Measurements from ENCODE around the gene TEKTIP1. TPM values are rescaled to one million over a fixed set of nuclear protein-coding genes. Genes with fewer than 3 reads are reported as not detected.
"Not testable (repeated sequence)": the region's sequence is repeated elsewhere in the genome, so short reads cannot be mapped to it uniquely, and the experiment has no call there.

Gene TEKTIP1
- polyA plus RNA-seq, 1 donor = 4.5 TPM

DNA sequence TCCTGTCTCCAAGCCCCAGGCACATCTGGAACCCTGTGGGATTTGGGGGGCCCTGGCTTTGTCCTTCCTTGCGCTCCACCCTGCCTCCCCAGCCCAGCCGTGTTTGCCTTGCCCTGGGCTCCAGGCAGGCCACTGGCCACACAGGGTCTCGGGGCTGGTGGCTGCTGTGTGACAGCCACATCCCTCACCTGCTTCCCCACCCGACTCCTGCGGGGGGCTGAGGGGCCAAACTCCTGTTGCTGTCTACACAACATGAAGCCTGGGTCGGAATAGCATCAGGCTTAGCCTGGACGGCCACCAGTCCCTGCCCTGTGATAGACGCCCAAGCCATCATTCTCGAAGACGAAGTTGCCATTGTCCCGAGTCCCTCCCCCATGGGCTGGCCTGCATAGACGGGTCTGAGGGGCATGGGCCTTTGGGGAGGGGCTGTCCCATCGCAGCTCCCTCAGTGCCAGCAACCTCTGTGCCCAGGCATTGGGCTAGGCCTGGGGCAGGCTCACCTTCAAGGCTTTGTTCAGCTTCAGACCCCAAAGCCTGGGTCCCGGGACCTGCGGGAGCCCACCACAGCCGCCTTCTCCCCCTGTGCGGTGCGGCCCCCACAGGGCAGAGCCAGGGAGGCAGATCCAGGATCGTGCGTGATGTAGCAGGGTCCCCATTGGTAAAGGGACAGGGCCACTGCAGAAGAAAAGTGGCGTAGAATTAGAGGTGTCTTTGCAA is 15.5 kb upstream of the TEKTIP1 start:
- no peak for DNase-seq (ENCODE audit: low read depth)

DNA sequence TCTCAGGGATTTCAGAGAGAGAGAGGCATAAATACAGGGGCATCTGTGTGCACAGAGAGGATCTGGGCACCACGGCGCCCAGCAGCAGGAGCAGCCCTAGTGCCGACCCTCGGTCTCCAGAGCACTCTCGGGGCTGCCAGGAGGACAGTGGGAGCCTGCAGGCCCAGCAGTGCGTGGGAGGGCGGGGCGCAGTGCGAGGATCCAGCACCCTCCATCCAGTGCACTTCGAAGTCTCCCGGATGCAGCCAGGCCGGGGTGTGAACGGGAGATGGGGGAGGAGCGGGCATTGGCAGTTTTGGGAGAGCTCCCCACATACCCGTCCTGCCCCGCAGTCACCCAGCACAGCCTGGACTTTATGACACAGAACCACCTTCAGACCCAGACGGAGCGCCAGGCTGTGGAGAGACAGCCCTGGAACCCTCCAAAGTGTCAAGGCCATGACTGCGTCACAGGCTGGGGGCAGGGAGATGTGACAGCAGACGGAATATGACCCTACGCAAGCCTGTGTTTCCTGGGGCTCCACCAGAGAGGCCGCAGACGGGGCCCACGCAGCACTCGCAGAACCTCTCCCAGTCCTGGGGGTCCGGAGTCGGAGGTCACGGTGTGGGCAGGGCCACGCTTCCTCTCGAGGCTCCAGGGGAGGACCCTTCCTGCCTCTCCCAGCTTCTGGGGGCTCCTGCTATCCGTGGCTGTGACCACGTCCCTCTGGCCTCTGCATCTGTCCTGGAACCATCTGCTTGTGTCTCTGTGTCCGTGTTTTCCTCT is 14.7 kb upstream of the TEKTIP1 start:
- no peak for DNase-seq (ENCODE audit: low read depth)

DNA sequence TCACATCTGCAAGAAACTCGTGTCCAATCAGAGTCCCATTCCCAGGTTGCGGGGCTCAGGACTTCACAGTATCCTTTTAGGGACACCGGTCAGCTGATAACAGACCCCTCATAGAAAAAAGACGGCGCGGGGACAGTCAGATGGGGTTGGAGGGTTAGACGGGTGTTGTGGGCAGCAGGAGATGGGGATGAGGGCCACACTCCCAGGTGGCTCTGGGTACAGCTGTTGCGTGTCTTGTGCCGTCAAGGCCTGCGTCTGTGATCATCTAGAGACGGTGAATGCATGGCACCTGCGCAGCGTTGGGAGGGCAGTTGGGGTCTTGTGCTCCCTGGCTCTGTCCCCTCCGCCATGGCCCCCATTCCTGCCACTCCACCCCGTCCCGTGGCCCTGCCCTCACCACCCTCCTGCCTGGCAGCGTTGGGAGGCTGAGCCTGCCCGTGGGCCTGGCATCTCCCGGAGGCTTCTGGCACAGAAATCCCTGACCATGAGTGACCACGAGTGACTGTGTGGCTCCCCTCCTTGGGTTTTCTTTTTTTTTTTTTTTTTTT is 14.0 kb upstream of the TEKTIP1 start:
- no peak for DNase-seq (ENCODE audit: low read depth)

DNA sequence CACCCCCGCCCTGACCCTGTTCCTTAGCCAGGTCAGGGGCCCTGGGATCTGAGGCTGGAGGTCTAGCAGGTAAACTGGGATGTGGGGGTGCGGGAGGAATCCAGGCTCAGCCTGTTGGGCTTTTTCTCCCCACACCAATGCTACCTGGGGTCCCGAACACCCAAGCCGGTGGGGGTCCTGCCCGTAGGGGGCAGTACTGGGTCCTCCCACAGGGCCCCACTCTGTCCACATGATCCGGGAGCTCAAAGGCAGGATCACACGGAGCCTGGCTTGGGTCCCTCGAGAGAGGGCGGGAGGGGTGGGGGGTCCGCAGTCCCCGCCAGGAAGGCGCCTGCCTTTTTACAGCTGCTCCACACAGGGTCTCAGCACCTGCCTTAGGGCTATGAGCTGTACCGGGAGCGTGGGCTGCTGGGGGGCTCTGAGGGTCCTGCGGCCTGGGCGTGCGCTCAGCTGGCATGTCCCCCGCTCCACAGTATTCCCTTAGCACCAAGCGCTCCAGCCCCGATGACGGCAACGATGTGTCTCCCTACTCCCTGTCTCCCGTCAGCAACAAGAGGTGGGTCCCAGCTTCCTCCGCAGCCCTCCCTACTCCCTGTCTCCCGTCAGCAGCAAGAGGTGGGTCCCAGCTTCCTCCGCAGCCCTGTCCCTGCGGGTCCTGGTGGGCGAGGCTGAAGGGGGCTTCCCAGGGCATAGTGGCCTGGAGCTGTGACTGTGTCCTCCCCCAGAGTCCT is 12.3 kb upstream of the TEKTIP1 start:
- no peak for DNase-seq (ENCODE audit: low read depth)

DNA sequence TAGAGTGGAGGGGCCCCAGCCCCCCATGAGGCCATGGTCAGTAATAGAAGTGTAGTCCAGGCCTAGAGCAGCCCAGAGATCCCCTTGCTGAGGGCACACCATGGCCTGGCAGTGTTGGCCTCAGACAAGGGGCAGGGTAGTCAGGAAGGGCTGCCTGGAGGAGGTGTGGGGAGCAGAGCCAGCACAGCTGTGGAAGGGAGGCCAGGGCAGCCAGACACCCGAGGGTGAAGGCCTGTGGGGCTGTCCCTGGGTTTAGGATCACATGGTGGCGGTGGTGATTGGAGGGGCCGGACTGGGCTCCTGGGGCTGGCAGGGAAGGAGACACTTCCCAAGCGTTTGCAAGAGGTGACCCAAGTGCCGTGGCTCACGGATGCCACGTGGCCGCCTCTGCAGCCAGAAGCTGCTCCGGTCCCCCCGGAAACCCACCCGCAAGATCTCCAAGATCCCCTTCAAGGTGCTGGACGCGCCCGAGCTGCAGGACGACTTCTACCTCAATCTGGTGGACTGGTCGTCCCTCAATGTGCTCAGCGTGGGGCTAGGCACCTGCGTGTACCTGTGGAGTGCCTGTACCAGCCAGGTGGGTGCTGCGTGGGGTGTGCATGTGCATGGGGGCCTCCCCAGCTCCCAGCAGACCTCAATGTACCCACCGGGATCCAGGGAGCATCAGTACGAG is 11.6 kb upstream of the TEKTIP1 start:
- no peak for DNase-seq (ENCODE audit: low read depth)

DNA sequence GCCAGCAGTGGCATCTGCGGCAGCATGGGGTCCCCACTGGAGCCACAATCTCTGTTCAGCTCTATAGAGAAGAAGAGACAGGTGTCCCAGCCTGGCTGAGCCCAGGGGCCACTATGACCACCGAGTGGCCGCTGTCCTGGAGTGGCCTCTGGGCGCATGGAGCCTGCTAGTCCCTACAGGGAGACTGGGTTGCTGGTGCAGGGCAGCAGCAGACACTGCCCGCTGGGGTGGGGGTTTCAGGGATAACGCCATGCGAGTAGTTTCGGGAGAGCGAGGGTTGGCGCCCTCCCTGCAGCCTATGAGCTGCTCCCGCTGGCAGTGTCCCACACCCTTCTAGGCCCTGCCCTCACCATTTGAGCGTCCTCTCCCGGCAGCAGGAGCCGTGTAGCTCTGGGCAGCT is 10.9 kb upstream of the TEKTIP1 start:
- DNase-seq (ENCODE audit: low read depth) = no peak

DNA sequence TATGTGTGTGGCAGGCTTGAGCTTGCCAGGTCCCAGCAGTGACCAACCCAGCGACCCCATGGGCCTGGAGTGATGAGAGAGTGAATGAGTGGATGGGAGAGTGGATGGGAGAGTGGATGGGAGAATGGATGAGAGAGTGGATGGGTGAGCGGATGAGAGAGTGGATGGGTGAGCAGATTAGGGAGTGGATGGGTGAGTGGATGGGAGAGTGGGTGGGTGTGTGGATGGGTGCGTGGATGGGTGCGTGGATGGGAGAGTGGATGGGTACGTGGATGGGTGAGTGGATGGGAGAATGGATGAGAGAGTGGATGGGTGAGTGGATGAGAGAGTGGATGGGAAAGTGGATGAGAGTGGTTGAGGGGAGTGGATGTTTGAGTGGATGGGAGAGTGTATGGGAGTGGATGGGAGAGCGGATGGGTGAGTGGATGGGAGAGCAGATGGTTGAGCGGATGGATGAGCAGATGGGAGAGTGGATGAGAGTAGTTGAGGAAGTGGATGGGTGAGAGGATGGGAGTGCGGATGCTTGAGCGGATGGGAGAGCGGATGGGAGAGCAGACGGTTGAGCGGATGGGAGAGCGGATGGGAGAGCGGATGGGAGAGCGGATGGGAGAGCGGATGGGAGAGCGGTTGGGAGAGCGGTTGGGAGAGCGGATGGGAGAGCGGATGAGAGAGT is 10.3 kb upstream of the TEKTIP1 start:
- DNase-seq (ENCODE audit: low read depth) = no peak

DNA sequence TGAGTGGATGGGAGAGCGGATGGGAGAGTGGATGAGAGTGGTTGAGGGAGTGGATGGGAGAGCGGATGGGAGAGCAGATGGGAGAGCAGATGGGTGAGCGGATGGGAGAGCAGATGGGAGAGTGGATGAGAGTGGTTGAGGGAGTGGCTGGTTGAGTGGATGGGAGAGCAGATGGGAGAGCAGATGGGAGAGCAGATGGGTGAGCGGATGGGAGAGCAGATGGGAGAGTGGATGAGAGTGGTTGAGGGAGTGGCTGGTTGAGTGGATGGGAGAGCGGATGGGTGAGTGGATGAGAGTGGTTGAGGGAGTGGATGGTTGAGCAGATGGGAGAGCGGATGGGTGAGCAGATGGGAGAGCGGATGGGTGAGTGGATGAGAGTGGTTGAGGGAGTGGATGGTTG is 9.7 kb upstream of the TEKTIP1 start:
- not testable (repeated sequence) for DNase-seq (ENCODE audit: low read depth)

DNA sequence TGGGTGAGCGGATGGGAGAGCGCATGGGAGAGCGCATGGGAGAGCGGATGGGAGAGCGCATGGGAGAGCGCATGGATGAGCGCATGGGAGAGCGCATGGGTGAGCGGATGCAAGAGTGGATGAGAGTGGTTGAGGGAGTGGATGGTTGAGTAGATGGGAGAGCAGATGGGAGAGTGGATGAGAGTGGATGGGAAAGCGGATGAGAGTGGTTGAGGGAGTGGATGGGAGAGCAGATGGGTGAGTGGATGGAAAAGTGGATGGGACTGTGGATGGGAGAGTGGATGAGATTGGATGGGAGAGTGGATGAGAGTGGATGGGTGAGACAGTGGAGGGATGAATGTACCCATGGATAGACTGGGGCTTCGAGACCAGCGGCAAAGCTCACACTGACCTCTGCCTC is 8.6 kb upstream of the TEKTIP1 start:
- no peak for DNase-seq (ENCODE audit: low read depth)

DNA sequence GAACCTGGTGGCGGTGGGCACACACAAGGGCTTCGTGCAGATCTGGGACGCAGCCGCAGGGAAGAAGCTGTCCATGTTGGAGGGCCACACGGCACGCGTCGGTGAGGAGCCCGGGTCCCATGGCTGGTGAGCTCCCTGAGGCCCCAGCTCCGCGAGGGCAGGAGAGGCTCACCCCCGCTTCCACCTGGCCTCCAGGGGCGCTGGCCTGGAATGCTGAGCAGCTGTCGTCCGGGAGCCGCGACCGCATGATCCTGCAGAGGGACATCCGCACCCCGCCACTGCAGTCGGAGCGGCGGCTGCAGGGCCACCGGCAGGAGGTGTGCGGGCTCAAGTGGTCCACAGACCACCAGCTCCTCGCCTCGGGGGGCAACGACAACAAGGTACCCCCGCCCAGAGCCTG is 7.3 kb upstream of the TEKTIP1 start:
- no peak for DNase-seq (ENCODE audit: low read depth)

DNA sequence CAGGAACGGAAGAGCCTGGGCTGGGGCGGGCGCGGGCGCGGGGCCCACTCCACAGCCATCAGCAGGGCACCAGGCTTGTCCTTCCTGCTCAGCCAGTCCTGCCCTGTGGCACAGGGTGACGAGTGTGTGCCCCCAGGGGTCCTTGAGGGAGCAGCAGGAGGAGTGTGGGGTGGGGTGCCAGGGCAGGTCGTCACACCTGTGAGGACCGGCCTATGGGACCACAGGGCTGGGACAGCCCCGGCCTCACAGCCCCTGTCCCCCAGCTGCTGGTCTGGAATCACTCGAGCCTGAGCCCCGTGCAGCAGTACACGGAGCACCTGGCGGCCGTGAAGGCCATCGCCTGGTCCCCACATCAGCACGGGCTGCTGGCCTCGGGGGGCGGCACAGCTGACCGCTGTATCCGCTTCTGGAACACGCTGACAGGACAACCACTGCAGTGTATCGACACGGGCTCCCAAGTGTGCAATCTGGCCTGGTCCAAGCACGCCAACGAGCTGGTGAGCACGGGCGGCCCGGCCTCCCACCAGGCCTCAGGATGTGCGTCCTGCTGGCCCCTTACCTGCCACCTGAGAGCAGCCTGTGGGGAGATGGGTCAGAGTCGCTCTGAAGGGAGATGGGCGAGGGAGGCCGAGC is 6.7 kb upstream of the TEKTIP1 start:
- no peak for DNase-seq (ENCODE audit: low read depth)

DNA sequence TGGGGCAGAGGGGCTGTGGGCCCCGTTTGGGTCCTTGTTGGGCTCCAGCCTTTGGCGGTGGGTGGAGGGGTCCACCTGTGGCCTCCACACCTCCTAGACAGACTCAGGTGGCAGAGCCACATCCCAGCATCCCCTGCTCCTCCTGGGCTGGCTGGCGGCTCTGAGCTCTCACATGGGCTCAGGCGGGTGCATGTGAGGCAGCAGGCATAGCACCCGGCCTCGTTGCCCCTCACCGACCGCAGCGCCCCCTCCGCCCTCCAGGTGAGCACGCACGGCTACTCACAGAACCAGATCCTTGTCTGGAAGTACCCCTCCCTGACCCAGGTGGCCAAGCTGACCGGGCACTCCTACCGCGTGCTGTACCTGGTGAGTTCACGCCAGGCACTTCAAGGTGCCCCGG is 5.9 kb upstream of the TEKTIP1 start:
- no peak for DNase-seq (ENCODE audit: low read depth)

DNA sequence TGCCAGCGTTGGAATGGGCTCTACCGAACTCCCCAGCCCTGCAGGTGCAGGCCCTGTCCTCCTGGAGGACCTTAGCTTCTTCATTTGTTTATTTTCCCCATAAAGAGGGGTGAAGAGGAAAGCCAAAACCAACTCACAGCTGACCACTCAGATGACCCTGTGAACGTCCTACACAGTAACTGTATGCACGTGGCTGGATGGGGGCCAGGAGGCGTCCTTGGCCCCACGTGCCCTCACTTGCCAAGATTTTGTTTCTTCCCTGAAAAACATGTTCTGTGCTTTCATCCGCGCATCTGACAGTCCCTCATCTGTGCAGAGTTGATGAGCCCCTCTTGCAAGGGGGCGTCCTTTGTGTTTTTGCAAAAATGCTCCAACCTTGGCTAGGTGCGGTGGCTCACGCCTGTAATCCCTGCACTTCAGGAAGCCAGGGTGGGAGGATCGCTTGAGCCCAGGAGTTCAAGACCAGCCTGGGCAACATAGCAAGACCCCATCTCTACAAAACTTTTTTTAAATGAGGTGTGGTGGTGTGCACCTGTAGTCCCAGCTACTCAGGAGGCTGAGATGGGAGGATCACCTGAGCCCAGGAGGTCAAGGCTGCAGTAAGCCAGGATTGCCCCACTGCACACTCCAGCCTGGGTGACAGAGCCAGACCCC is 5.3 kb upstream of the TEKTIP1 start:
- no peak for DNase-seq (ENCODE audit: low read depth)

DNA sequence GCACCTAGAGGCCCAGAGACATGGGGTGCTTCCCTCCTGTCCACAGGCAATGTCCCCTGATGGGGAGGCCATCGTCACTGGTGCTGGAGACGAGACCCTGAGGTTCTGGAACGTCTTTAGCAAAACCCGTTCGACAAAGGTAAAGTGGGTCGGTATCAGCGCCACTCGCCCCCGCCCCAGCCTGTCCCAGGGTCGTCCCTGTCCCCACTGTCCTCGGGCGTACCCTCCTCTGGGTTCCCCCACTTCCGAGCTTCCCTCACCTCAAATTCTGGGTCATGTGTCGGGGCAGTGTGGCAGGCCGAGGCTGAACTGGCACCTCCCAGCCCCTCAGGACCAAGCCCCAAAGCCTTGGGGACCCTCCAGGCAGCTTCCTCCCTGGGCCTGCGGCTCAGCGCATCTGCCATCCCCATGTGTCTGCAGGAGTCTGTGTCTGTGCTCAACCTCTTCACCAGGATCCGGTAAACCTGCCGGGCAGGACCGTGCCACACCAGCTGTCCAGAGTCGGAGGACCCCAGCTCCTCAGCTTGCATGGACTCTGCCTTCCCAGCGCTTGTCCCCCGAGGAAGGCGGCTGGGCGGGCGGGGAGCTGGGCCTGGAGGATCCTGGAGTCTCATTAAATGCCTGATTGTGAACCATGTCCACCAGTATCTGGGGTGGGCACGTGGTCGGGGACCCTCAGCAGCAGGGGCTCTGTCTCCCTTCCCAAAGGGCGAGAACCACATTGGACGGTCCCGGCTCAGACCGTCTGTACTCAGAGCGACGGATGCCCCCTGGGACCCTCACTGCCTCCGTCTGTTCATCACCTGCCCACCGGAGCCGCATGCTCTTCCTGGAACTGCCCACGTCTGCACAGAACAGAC is 4.4 kb upstream of the TEKTIP1 start:
- DNase-seq (ENCODE audit: low read depth) = no peak

DNA sequence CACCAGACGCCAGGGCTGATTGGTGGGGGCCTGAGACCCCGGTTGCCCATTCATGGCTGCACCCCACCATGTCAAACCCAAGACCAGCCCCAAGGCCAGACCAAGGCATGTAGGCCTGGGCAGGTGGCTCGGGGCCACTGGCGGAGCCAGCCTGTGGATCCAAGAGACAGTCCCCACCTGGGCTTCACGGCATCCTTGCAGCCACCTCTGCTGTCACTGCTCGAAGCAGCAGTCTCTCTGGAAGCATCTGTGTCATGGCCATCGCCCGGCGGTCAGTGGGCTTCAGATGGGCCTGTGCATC is 3.8 kb upstream of the TEKTIP1 start:
- DNase-seq (ENCODE audit: low read depth) = no peak

DNA sequence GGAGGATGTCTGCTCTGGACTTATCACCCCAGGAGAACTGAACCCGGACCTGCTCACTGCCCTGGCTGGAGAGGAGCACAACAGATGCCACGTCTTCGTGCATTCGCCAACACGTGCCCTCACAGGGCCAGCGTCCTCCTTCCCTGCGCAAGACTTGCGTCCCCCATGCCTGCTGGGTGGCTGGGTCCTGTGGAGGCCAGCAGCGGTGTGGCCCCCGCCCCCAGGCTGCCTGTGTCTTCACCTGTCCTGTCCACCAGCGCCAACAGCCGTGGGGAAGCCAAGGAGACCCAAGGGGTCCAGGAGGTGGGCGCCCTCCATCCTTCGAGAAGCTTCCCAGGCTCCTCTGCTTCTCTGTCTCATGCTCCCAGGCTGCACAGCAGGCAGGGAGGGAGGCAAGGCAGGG is 3.4 kb upstream of the TEKTIP1 start:
- DNase-seq (ENCODE audit: low read depth) = no peak

DNA sequence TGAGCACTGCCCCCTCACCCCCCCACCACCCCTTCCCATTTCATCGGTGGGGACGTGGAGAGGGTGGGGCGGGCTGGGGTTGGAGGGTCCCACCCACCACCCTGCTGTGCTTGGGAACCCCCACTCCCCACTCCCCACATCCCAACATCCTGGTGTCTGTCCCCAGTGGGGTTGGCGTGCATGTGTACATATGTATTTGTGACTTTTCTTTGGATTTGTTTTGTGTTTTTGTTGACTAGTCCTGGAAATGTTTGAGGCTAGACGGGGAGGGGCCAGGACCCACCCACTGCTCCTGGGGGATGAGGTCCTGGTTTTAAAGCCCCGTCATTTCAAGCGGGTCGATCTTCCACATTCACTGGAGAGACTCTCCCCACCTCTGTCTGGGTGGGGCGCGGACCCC is 3.0 kb upstream of the TEKTIP1 start:
- DNase-seq (ENCODE audit: low read depth) = no peak

DNA sequence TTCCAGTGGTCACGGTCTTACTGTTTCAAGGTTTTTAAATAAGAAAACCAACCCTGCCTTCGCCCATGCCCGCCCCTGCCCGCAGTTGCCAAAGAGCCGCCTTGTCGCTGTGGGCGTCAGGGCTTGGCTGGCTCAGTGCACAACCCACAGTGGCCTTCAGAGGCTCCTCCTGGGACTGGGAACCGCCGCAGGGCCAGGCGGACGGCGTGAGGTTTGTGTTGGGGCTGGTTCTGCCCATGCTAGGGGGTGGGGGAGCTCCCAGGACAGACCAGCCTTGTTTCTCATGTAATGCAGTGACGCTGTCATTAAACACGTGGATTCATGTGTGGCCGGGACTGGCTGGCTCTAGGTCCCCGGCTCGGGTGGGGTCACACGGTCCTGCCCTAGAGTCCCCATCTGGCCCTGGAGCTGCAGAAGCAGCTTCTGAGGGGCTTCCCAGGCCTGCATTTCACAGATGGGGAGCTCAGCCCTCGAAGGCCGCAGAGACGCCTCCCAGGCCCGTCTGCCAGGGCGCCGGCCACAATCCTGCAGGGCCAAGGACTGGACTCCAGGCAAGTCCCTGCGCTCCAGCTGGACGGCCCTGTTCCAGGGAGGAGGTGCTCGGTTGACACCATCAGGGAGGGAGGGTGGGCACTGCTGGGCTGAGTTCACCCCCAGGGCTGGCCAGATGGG is 2.4 kb upstream of the TEKTIP1 start:
- DNase-seq (ENCODE audit: low read depth) = no peak

DNA sequence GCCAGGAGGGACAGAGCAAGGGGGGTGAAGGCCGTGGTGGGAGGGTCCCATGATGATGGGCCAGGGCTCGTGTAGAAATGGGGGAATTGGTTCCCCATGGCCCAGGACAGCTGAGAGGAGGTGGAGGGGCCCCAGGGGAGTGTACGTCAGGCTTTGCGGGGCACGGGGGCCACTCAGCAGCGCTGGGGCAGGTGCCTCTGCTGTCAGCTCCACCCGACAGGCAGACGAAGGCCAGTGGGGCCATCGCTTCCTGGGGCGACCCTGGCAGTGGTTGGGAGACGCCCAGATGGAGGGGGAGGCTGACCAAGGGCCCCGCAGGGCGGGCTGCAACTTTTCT is 1.9 kb upstream of the TEKTIP1 start:
- DNase-seq (ENCODE audit: low read depth) = no peak
